SK-N-SH (cell line): ENCODE results near the gene FAM234A. TPM values are rescaled to one million over a fixed set of nuclear protein-coding genes. Genes with fewer than 3 reads are reported as not detected.

Experiments
- CTCF ChIA-PET: fragments of 300-600, 350-600 bp; formaldehyde crosslinking; extraction: SDS; loops from one replicate; lab custom pipeline; 2021; lab: Yijun Ruan, JAX
- POLR2A ChIA-PET: fragments of 350-600 bp; sonication (Branson Sonifier 250); formaldehyde crosslinking; extraction: SDS; loops from one replicate; lab custom pipeline; 2020; ENCODE audit warnings: antibody characterized with exemption, inconsistent platforms; lab: Yijun Ruan, JAX
- DNase-seq: peaks from one replicate; pipeline ENCODE4 v3.0.0; 2012
- H2AFZ ChIP-seq: fragments of 200-600 bp; sonication (generic); 2 replicates; pipeline ENCODE4 v1.8.1; 2016; ENCODE audit warnings: antibody characterized with exemption, mild to moderate bottlenecking, low read depth
- H3F3A ChIP-seq: fragments of 200-600 bp; sonication (generic); replicated peaks from 2 replicates; pipeline ENCODE3; 2016; ENCODE audit warnings: antibody characterized with exemption, mild to moderate bottlenecking; ENCODE audit not compliant: insufficient read depth
- H3K27ac ChIP-seq, 2 experiments: fragments of 200-500 bp in 1 of 2; fragments of 200-600 bp in 1 of 2; sonication (Bioruptor generic) in 1 of 2; sonication (generic), shearing (Covaris generic) in 1 of 2; 2 replicates each; pipeline versions ENCODE4 v1.5.1 to v1.6.1; 2014 to 2016; ENCODE audit warnings: low read depth in 2 of 2, inconsistent platforms in 1 of 2, low read length in 1 of 2, mild to moderate bottlenecking in 1 of 2, mixed read lengths in 1 of 2
- H3K27me3 ChIP-seq: fragments of 200-600 bp; sonication (generic), shearing (Covaris generic); 2 replicates; pipeline ENCODE4 v1.6.1; 2016; ENCODE audit warnings: mixed run types; ENCODE audit not compliant: insufficient read depth
- H3K36me3 ChIP-seq, 2 experiments: fragments of 200-500 bp in 1 of 2; fragments of 200-600 bp in 1 of 2; sonication (Bioruptor generic) in 1 of 2; sonication (generic) in 1 of 2; replicated peaks in 1 of 2; 2 replicates each; pipeline versions ENCODE3 to v1.5.1; 2014 to 2016; ENCODE audit warnings: low read length in 1 of 2, mild to moderate bottlenecking in 1 of 2; ENCODE audit not compliant: insufficient read depth in 2 of 2, control insufficient read depth in 1 of 2
- H3K4me1 ChIP-seq, 2 experiments: fragments of 200-500 bp in 1 of 2; fragments of 200-600 bp in 1 of 2; sonication (Bioruptor generic) in 1 of 2; sonication (generic), shearing (Covaris generic) in 1 of 2; 2 replicates each; pipeline versions ENCODE4 v1.5.1 to v1.6.1; 2014 to 2016; ENCODE audit warnings: low read depth in 1 of 2, low read length in 1 of 2, mixed run types in 1 of 2; ENCODE audit not compliant: insufficient read depth in 2 of 2, control insufficient read depth in 1 of 2
- H3K4me2 ChIP-seq: fragments of 200-600 bp; sonication (generic), shearing (Covaris generic); 2 replicates; pipeline ENCODE4 v1.6.1; 2017; ENCODE audit warnings: mixed run types
- H3K4me3 ChIP-seq, 2 experiments: fragments of 200-500 bp in 1 of 2; fragments of 200-600 bp in 1 of 2; sonication (Bioruptor generic) in 1 of 2; sonication (generic), shearing (Covaris generic) in 1 of 2; 2 replicates each; pipeline versions ENCODE4 v1.5.1 to v1.8.1; 2014 to 2016; ENCODE audit warnings: low read depth in 2 of 2, inconsistent platforms in 1 of 2, low read length in 1 of 2, mild to moderate bottlenecking in 1 of 2, mixed read lengths in 1 of 2, moderate library complexity in 1 of 2
- H3K79me2 ChIP-seq: fragments of 200-600 bp; sonication (generic); 2 replicates; pipeline ENCODE4 v1.8.1; 2017; ENCODE audit warnings: mild to moderate bottlenecking; ENCODE audit not compliant: insufficient read depth
- H3K9ac ChIP-seq: fragments of 200-600 bp; sonication (generic); 2 replicates; pipeline ENCODE4 v1.6.1; 2017; ENCODE audit warnings: mixed run types
- H3K9me2 ChIP-seq: fragments of 200-600 bp; sonication (generic); 2 replicates; pipeline ENCODE4 v1.6.1; 2017; ENCODE audit warnings: mixed run types
- H3K9me3 ChIP-seq: fragments of 200-600 bp; sonication (generic); 2 replicates; pipeline ENCODE4 v1.6.1; 2017; ENCODE audit warnings: mixed run types, mild to moderate bottlenecking, moderate library complexity
- H4K20me1 ChIP-seq: fragments of 200-600 bp; sonication (generic); 2 replicates; pipeline ENCODE4 v1.6.1; 2017; ENCODE audit warnings: mild to moderate bottlenecking, mixed run types; ENCODE audit not compliant: insufficient read depth
- CHD2 ChIP-seq: fragments of 150-350 bp; IDR thresholded peaks from 2 replicates; pipeline ENCODE4 v1.6.1; 2018; ENCODE audit warnings: low read length; ENCODE audit not compliant: partially characterized antibody
- EP300 ChIP-seq, 2 experiments: IDR thresholded peaks; 2 replicates each; pipeline versions ENCODE4 v1.4.0 to v1.6.1; 2012; ENCODE audit warnings: borderline replicate concordance in 1 of 2, low read depth in 1 of 2, low read length in 1 of 2
- GABPA ChIP-seq: IDR thresholded peaks from 2 replicates; pipeline ENCODE4 v1.4.0; 2012; ENCODE audit warnings: low read depth, mild to moderate bottlenecking
- GATA2 ChIP-seq: sonication (generic); formaldehyde crosslinking; IDR thresholded peaks from 2 replicates; pipeline ENCODE4 v1.5.0; 2020; ENCODE audit warnings: mild to moderate bottlenecking, missing genetic modification reagents
- NFIC ChIP-seq: IDR thresholded peaks from 2 replicates; pipeline ENCODE4 v1.4.0; 2012; ENCODE audit warnings: borderline replicate concordance
- RAD21 ChIP-seq: IDR thresholded peaks from 2 replicates; pipeline ENCODE4 v1.6.1; 2012; ENCODE audit warnings: mild to moderate bottlenecking, low read length
- RFX5 ChIP-seq: IDR thresholded peaks from 2 replicates; pipeline ENCODE4 v1.6.1; 2012; ENCODE audit warnings: mild to moderate bottlenecking, improper control_type of control experiment, low read length
- SMC3 ChIP-seq: IDR thresholded peaks from 2 replicates; pipeline ENCODE4 v1.6.1; 2012; ENCODE audit warnings: low read depth, low read length, improper control_type of control experiment
- TEAD4 ChIP-seq: IDR thresholded peaks from 2 replicates; pipeline ENCODE4 v1.4.0; 2012; ENCODE audit warnings: mild to moderate bottlenecking, borderline replicate concordance; ENCODE audit not compliant: insufficient read depth
- WGBS: methylation state at CpG from one replicate; pipeline ENCODE4 v1.1.6; 2017; ENCODE audit warnings: low lambda C conversion rate; 5-methylcytosine and 5-hydroxymethylcytosine counted together
- polyA plus RNA-seq, 3 experiments: library from polyadenylated mRNA; depleted of rRNA; stranded (reverse); fragments of >200 nt; gene quantifications; 2 replicates each; pipeline ENCODE4 v1.2.3, GENCODE V29; 2012
- TF ChIP-seq, protein P1 (sequence below): fragments of 200-600 bp; sonication (generic); IDR thresholded peaks from 2 replicates; pipeline ENCODE4 v1.6.1; 2017; ENCODE audit warnings: antibody characterized with exemption, mild to moderate bottlenecking, moderate library complexity
- TF ChIP-seq, protein P2 (sequence below): IDR thresholded peaks from 2 replicates; pipeline ENCODE4 v1.6.1; 2012; ENCODE audit warnings: mild to moderate bottlenecking, low read depth, low read length, moderate library complexity
- TF ChIP-seq, protein P3 (sequence below): IDR thresholded peaks from 2 replicates; pipeline ENCODE4 v1.4.0; 2012; ENCODE audit warnings: low read depth
- TF ChIP-seq, protein P4 (sequence below): IDR thresholded peaks from 2 replicates; pipeline ENCODE4 v1.4.0; 2012; ENCODE audit warnings: low read depth, borderline replicate concordance

The FAM234A gene
- polyA plus RNA-seq, 1 of the 3 experiments (the other 2 are of a cell fraction), result 126 TPM

DNA sequence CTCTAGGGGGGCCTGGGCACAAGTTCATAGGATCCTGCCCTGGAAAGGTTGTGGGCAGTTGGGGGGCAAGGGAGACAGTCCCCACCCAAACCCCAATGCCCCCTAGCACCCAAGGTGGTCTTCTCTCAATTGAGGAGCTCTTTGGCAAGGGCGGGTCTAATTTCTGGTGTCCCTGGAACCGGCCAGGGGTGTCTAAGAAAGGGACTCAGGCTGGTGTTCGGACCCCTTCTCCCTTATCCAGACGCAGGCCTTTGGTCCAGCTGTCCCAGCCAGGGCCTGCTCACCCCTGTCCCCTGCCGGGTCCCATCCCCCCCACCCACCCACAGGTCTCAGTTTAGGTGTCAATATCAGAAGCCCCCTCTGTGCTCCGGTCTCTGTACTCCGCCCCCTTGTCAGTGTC, 44.9 kb downstream of the FAM234A start (continued):
- TF ChIP-seq EP300 (IDR thresholded peaks at IDR 0.05; ENCODE audit: borderline replicate concordance in 1 of 2, low read depth in 1 of 2, low read length in 1 of 2) (no peak), CHD2 (no peak), SMC3 (no peak), TEAD4 (no peak)
- TF ChIP-seq, protein P1, sequence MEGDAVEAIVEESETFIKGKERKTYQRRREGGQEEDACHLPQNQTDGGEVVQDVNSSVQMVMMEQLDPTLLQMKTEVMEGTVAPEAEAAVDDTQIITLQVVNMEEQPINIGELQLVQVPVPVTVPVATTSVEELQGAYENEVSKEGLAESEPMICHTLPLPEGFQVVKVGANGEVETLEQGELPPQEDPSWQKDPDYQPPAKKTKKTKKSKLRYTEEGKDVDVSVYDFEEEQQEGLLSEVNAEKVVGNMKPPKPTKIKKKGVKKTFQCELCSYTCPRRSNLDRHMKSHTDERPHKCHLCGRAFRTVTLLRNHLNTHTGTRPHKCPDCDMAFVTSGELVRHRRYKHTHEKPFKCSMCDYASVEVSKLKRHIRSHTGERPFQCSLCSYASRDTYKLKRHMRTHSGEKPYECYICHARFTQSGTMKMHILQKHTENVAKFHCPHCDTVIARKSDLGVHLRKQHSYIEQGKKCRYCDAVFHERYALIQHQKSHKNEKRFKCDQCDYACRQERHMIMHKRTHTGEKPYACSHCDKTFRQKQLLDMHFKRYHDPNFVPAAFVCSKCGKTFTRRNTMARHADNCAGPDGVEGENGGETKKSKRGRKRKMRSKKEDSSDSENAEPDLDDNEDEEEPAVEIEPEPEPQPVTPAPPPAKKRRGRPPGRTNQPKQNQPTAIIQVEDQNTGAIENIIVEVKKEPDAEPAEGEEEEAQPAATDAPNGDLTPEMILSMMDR, result no peak

DNA sequence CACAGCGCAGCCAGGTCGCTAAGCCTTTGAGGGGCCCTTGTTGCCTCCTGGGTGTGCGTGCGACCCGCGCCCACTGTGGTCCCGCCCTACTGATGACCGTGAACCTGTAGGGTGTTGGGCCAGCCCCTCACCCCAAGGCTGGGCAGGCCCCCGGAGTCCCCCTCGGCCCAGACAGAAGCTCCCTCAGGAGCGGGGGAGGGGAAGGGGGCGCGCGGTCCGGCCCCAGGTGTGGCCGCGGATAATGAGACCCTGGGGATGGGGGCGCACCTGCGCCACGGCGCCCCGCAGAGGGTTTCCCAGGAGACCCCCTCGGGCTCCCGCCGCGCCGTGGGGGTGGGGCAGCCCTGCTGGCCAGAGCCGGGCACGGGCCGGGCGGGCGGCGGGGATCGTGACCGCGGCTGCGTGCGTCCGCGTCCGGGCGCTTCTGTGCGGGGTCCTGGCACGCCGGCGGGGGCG, 45.4 kb downstream of the FAM234A start:
- no peak overlapping the region for H3K9ac ChIP-seq
- no peaks in the 10 kb centered on the region for H4K20me1 ChIP-seq
- no peaks in the 10 kb centered on the region for H3K9me3 ChIP-seq
- H3K4me1 ChIP-seq, result peaks cover 0 to 11% of the 10 kb centered on the region in 2 experiments; a peak in 1 of 4 replicates
- H2AFZ ChIP-seq, result no peak overlapping the region
- H3K27me3 ChIP-seq, result no peaks in the 10 kb centered on the region
- H3K4me2 ChIP-seq, result peak overlapping the region; percentile 63; the same call in 1 of the 2 replicates
- POLR2A ChIA-PET, result interaction anchor here (0.5 kb wide), 1 partner anchor 12 kb away, joined by 3 read pairs; no protein-coding TSS in a partner anchor
- H3F3A ChIP-seq, result peaks cover 3% of the 10 kb centered on the region
- no peaks in the 10 kb centered on the region for H3K9me2 ChIP-seq
- TF ChIP-seq GATA2 (CRISPR knock-in tag) (no peak), RAD21 (no peak), RFX5 (no peak), GABPA (no peak), NFIC (no peak), CHD2 (no peak)
- TF ChIP-seq, protein P2, sequence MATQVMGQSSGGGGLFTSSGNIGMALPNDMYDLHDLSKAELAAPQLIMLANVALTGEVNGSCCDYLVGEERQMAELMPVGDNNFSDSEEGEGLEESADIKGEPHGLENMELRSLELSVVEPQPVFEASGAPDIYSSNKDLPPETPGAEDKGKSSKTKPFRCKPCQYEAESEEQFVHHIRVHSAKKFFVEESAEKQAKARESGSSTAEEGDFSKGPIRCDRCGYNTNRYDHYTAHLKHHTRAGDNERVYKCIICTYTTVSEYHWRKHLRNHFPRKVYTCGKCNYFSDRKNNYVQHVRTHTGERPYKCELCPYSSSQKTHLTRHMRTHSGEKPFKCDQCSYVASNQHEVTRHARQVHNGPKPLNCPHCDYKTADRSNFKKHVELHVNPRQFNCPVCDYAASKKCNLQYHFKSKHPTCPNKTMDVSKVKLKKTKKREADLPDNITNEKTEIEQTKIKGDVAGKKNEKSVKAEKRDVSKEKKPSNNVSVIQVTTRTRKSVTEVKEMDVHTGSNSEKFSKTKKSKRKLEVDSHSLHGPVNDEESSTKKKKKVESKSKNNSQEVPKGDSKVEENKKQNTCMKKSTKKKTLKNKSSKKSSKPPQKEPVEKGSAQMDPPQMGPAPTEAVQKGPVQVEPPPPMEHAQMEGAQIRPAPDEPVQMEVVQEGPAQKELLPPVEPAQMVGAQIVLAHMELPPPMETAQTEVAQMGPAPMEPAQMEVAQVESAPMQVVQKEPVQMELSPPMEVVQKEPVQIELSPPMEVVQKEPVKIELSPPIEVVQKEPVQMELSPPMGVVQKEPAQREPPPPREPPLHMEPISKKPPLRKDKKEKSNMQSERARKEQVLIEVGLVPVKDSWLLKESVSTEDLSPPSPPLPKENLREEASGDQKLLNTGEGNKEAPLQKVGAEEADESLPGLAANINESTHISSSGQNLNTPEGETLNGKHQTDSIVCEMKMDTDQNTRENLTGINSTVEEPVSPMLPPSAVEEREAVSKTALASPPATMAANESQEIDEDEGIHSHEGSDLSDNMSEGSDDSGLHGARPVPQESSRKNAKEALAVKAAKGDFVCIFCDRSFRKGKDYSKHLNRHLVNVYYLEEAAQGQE, result no peak
- TF ChIP-seq, protein P3, sequence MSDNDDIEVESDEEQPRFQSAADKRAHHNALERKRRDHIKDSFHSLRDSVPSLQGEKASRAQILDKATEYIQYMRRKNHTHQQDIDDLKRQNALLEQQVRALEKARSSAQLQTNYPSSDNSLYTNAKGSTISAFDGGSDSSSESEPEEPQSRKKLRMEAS, result no peak
- TF ChIP-seq, protein P4, sequence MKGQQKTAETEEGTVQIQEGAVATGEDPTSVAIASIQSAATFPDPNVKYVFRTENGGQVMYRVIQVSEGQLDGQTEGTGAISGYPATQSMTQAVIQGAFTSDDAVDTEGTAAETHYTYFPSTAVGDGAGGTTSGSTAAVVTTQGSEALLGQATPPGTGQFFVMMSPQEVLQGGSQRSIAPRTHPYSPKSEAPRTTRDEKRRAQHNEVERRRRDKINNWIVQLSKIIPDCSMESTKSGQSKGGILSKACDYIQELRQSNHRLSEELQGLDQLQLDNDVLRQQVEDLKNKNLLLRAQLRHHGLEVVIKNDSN, result no peak
- TF ChIP-seq, all 33 proteins: peak for 0
- no peak overlapping the region for H3K27ac ChIP-seq
- WGBS, result 30% methylated on average over 2 of the region's 47 CpGs
- H3K79me2 ChIP-seq, result no peaks in the 10 kb centered on the region
- CTCF ChIA-PET, result interaction anchor here (0.7 to 1.5 kb wide), 3 partner anchors 45 to 100 kb away, joined by 3 to 5 read pairs (median 4); partner anchors contain the start of gene HBQ1
- peak overlapping the region; percentile 37 to 50; a peak in 2 of 4 replicates for H3K4me3 ChIP-seq
- DNase-seq, result peak; percentile 84
- H3K36me3 ChIP-seq, result no peaks in the 10 kb centered on the region
